HCT116 (cell line): ENCODE data around the gene ALOX5AP. TPM values are rescaled to one million over a fixed set of nuclear protein-coding genes. Genes with fewer than 3 reads are reported as not detected.

Experiments used
- ATAC-seq: fragments of 200-7000 bp; cut with Tn5 transposase; 2 replicates; pipeline ENCODE4 v1.9.1; 2020; ENCODE audit warnings: mild to moderate bottlenecking, moderate library complexity
- BruUV-seq: library from RNA; stranded (reverse); fragments of 400-500 nt; replicated peaks from 2 replicates; lab custom pipeline; 2021; lab: Mats Ljungman, UMichigan
- CTCF ChIA-PET: fragments of 300-600 bp; sonication (Branson Sonifier 250); formaldehyde crosslinking; loops from one replicate; lab custom pipeline; 2021; ENCODE audit warnings: antibody characterized with exemption; lab: Charles Lee
- POLR2A ChIA-PET: fragments of 300-600, 350-600 bp; sonication (Branson Sonifier 250); formaldehyde crosslinking; loops from one replicate; lab custom pipeline; 2021; ENCODE audit warnings: antibody characterized with exemption; lab: Charles Lee
- RAD21 ChIA-PET, 2 experiments: fragments of 300-600 bp; sonication (Branson Sonifier 250); formaldehyde crosslinking; loops; one replicate each; lab custom pipeline; 2023; ENCODE audit warnings: low total read pairs in 2 of 2; ENCODE audit not compliant: uncharacterized antibody in 2 of 2, unreplicated experiment in 2 of 2, low non-redundant PET in 1 of 2; lab: Charles Lee
- DNase-seq: peaks from one replicate; pipeline ENCODE4 v3.0.0-alpha.2; 2010; ENCODE audit warnings: low read depth, low spot score
- H2AFZ ChIP-seq: fragments of 200-600 bp; shearing (Covaris generic), sonication (generic); 2 replicates; pipeline ENCODE4 v1.6.1; 2017; ENCODE audit warnings: low read depth, mixed run types, mixed read lengths, antibody characterized with exemption, low read length; ENCODE audit not compliant: poor library complexity, severe bottlenecking
- H3K27ac ChIP-seq: 2 replicates; pipeline ENCODE4 v1.5.1; 2012; ENCODE audit warnings: low read depth, low read length
- H3K27me3 ChIP-seq: fragments of 200-600 bp; sonication (generic); 2 replicates; pipeline ENCODE4 v1.6.1; 2016; ENCODE audit warnings: mixed run types, low read length, mixed read lengths; ENCODE audit not compliant: insufficient read depth
- H3K36me3 ChIP-seq, 2 experiments: fragments of 200-500 bp in 1 of 2; fragments of 200-600 bp in 1 of 2; sonication (Bioruptor generic) in 1 of 2; sonication (generic) in 1 of 2; 2 replicates each; pipeline versions ENCODE4 v1.5.1 to v1.6.1; 2014 to 2016; ENCODE audit warnings: low read length in 2 of 2, inconsistent platforms in 1 of 2, mixed read lengths in 1 of 2, mixed run types in 1 of 2; ENCODE audit not compliant: insufficient read depth in 2 of 2, control insufficient read depth in 1 of 2
- H3K4me1 ChIP-seq, 2 experiments: fragments of 200-600 bp in 1 of 2; sonication (generic) in 1 of 2; 2 replicates each; pipeline versions ENCODE4 v1.5.1 to v1.6.1; 2012 to 2017; ENCODE audit warnings: low read length in 2 of 2, inconsistent platforms in 1 of 2, mild to moderate bottlenecking in 1 of 2, mixed read lengths in 1 of 2, mixed run types in 1 of 2, moderate library complexity in 1 of 2; ENCODE audit not compliant: insufficient read depth in 2 of 2, control insufficient read depth in 1 of 2
- H3K4me2 ChIP-seq: fragments of 200-600 bp; sonication (generic); 2 replicates; pipeline ENCODE4 v1.6.1; 2017; ENCODE audit warnings: mixed run types, low read length, mixed read lengths
- H3K4me3 ChIP-seq, 2 experiments: fragments of 200-600 bp in 1 of 2; sonication (generic) in 1 of 2; replicated peaks in 1 of 2; 2 replicates each; pipeline ENCODE4 v1.5.1; 2011 to 2016; ENCODE audit warnings: low read length in 2 of 2, control low read depth in 1 of 2, low read depth in 1 of 2, mild to moderate bottlenecking in 1 of 2, mixed read lengths in 1 of 2, mixed run types in 1 of 2
- H3K79me2 ChIP-seq: fragments of 200-600 bp; sonication (generic); 2 replicates; pipeline ENCODE4 v1.6.1; 2017; ENCODE audit warnings: mild to moderate bottlenecking, mixed run types, low read length, moderate library complexity, mixed read lengths; ENCODE audit not compliant: insufficient read depth
- H3K9ac ChIP-seq: fragments of 200-600 bp; sonication (generic); 2 replicates; pipeline ENCODE4 v1.6.1; 2016; ENCODE audit warnings: low read length, mixed read lengths
- H3K9me2 ChIP-seq: fragments of 200-600 bp; sonication (generic), shearing (Covaris generic); 2 replicates; pipeline ENCODE4 v1.6.1; 2017; ENCODE audit warnings: mixed run types, mild to moderate bottlenecking, moderate library complexity; ENCODE audit not compliant: insufficient read depth
- H3K9me3 ChIP-seq, 2 experiments: fragments of 200-500 bp in 1 of 2; fragments of 200-600 bp in 1 of 2; sonication (Bioruptor generic) in 1 of 2; sonication (generic) in 1 of 2; 2 replicates each; pipeline ENCODE4 v1.6.1; 2014 to 2017; ENCODE audit warnings: low read length in 2 of 2, mixed read lengths in 2 of 2, inconsistent platforms in 1 of 2, low read depth in 1 of 2, mild to moderate bottlenecking in 1 of 2, mixed run types in 1 of 2, moderate library complexity in 1 of 2; ENCODE audit not compliant: control insufficient read depth in 1 of 2, insufficient read depth in 1 of 2
- H4K20me1 ChIP-seq: fragments of 200-600 bp; sonication (generic), shearing (Covaris generic); 2 replicates; pipeline ENCODE4 v1.6.1; 2017; ENCODE audit warnings: mixed run types, mild to moderate bottlenecking, moderate library complexity; ENCODE audit not compliant: insufficient read depth
- CBX3 ChIP-seq: IDR thresholded peaks from 2 replicates; pipeline ENCODE4 v1.6.1; 2012; ENCODE audit warnings: low read depth
- CTCF ChIP-seq, 3 experiments: fragments of 200-600 bp in 1 of 3; sonication (generic) in 1 of 3; IDR thresholded peaks in 2 of 3; conservative IDR thresholded peaks in 1 of 3; 2 replicates each; pipeline ENCODE4 v1.5.1; 2012 to 2017; ENCODE audit warnings: low read depth in 2 of 3, low read length in 2 of 3, antibody characterized with exemption in 1 of 3, borderline replicate concordance in 1 of 3, control low read depth in 1 of 3, mild to moderate bottlenecking in 1 of 3, mixed read lengths in 1 of 3, mixed run types in 1 of 3, moderate library complexity in 1 of 3; ENCODE audit not compliant: insufficient read depth in 1 of 3
- EGR1 ChIP-seq: IDR thresholded peaks from 2 replicates; pipeline ENCODE4 v1.6.1; 2012; ENCODE audit warnings: low read depth
- ELF1 ChIP-seq: IDR thresholded peaks from 2 replicates; pipeline ENCODE4 v1.6.1; 2012; ENCODE audit warnings: low read depth, borderline replicate concordance
- FOSL1 ChIP-seq: IDR thresholded peaks from 2 replicates; pipeline ENCODE4 v1.6.1; 2012; ENCODE audit warnings: low read depth
- JUND ChIP-seq: IDR thresholded peaks from 2 replicates; pipeline ENCODE4 v1.6.1; 2012
- MAX ChIP-seq: IDR thresholded peaks from 2 replicates; pipeline ENCODE4 v1.6.1; 2012
- TCF7L2 ChIP-seq: IDR thresholded peaks from 2 replicates; pipeline ENCODE4 v1.7.0; 2011; ENCODE audit warnings: borderline replicate concordance, inconsistent platforms; ENCODE audit not compliant: insufficient read depth, insufficient read length; ENCODE audit errors: extremely low read depth
- YY1 ChIP-seq: IDR thresholded peaks from 2 replicates; pipeline ENCODE4 v1.6.1; 2011; ENCODE audit warnings: low read length, low read depth, moderate library complexity, mild to moderate bottlenecking; ENCODE audit not compliant: insufficient replicate concordance; ENCODE audit errors: extremely low read depth
- ZNF274 ChIP-seq: fragments of 200-500 bp; sonication (Bioruptor generic); IDR thresholded peaks from 2 replicates; pipeline ENCODE4 v1.6.1; 2014; ENCODE audit warnings: mild to moderate bottlenecking, low read depth, low read length, inconsistent platforms
- intact Hi-C: fragments of 100-400 bp; cut with micrococcal nuclease; formaldehyde crosslinking; loops from 2 replicates; pipeline ENCODE4 v1.10.0; 2022
- total RNA-seq: library from RNA; stranded (reverse); gene quantifications from one replicate; pipeline ENCODE4 v1.2.1, GENCODE V29; 2021; ENCODE audit not compliant: unreplicated experiment

Gene ALOX5AP
- total RNA-seq, 1 experiment from 2014 or later: not detected

- no TSS peak for BruUV-seq
- no peaks in the 10 kb centered on the region for H3K79me2 ChIP-seq
- no peaks in the 10 kb centered on the region for H3K9me2 ChIP-seq
- CTCF ChIA-PET: no interaction called here
- no peaks in the 10 kb centered on the region for H4K20me1 ChIP-seq
- H3K36me3 ChIP-seq: no peaks in the 10 kb centered on the region
- no peak overlapping the region for H2AFZ ChIP-seq
- no peak overlapping the region for H3K4me3 ChIP-seq
- ATAC-seq (no peak), DNase-seq (no peak)
- no peaks in the 10 kb centered on the region; the same call in 1 of the 2 replicates for H3K27me3 ChIP-seq
- no peak overlapping the region for H3K9ac ChIP-seq
- no peak overlapping the region for H3K4me2 ChIP-seq
- intact Hi-C loops: no loop called here
- H3K4me1 ChIP-seq: peaks cover 15 to 20% of the 10 kb centered on the region in 2 experiments
- H3K27ac ChIP-seq: no peak overlapping the region
- RAD21 ChIA-PET: no interaction called here
- H3K9me3 ChIP-seq: no peaks in the 10 kb centered on the region
- no peak for TF ChIP-seq EGR1
- no peak for TF ChIP-seq TCF7L2
- TF ChIP-seq ELF1: no peak
- TF ChIP-seq YY1: no peak
- no peak for TF ChIP-seq CBX3
- no peak for TF ChIP-seq JUND
- no peak for TF ChIP-seq ZNF274
- no peak for TF ChIP-seq CTCF (IDR thresholded peaks at IDR 0.05 in 2 of 3, conservative IDR thresholded peaks at IDR 0.05 in 1 of 3; ENCODE audit: borderline replicate concordance in 1 of 3, insufficient read depth in 1 of 3, low read depth in 2 of 3, low read length in 2 of 3)
- no peak for TF ChIP-seq FOSL1
- no peak for TF ChIP-seq MAX
- POLR2A ChIA-PET: no interaction called here
Observed at GRCh38 chr13:30790592-30790991, 55.2 kb downstream of the ALOX5AP start.
